GM10847 (cell line): ENCODE data around the gene MPZL1.

Experiments used
- POLR2A ChIP-seq: IDR thresholded peaks from 2 replicates; pipeline ENCODE4 v1.6.1; 2011; ENCODE audit not compliant: insufficient read length; ENCODE audit errors: extremely low read depth

MPZL1 gene

DNA sequence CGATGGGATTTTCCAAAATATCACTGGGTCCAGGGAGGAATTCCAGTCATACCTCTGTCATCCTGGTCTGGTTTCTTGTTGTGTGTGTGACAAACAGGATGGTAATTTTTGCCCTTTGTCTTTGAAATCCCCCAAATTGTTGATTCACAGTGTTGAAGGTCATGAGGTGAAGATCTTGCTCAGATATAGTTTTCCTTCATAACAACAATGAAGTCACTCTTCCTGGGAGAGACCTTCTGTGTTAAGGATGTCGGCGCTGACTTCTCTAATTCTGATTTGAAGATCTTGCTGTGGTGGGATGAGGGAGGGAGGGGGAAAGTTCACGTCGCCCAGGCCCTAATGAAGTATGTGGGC is 32.2 kb upstream of the MPZL1 start:
- no peak for TF ChIP-seq POLR2A

DNA sequence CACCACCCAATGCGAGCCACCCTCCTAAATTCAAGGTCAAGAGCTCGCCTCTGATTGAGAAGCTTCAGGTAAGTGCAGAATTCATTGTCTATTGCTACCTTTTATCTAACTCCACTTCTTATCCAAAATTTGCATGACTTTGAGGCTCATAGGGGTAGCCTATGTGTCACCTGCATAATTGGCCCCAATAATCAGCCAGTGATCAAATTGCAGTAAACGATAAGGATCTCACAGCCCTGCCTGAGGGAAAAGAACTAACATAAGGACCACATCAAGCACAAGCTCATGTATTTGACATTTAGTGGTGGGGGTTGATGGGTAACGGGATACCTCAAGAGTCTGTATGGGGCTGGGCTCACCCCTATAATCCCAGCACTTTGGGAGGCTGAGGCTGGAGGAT is 31.7 kb upstream of the MPZL1 start:
- TF ChIP-seq POLR2A: no peak

DNA sequence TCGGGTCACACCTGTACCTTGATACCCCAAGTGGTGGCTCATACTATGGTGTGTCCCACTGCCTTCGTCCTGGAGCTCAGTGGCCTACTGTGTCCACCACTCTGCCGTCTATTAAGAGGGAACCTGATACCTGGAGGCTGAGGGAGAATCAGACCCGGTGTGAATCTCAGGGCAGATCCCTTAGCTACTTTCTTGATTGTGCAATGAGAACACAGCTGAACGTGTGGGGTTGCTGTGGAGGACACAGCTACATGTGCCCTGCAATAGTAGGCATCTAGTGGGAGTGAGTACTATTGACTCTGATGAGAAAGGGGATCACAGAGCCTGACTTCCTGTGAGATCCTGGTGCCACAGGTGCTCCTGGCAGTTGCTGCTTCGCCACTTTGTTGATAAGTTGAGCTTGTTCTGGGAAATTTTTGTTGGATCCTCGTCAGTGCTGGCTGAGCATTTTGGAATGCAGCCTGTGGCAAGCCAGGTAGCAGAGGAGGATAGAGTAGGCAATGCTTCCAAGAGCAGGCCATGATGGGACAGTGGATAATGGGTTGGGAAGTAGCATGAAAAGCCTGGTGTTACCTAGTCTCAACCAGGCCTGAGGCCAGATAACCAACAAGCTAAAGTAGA is 28.2 kb upstream of the MPZL1 start:
- no peak for TF ChIP-seq POLR2A

GRCh38 chr1:167694691-167695090 is 27.1 kb upstream of the MPZL1 start:
- no peak for TF ChIP-seq POLR2A

GRCh38 chr1:167695147-167695546 is 26.6 kb upstream of the MPZL1 start:
- TF ChIP-seq POLR2A: no peak

DNA sequence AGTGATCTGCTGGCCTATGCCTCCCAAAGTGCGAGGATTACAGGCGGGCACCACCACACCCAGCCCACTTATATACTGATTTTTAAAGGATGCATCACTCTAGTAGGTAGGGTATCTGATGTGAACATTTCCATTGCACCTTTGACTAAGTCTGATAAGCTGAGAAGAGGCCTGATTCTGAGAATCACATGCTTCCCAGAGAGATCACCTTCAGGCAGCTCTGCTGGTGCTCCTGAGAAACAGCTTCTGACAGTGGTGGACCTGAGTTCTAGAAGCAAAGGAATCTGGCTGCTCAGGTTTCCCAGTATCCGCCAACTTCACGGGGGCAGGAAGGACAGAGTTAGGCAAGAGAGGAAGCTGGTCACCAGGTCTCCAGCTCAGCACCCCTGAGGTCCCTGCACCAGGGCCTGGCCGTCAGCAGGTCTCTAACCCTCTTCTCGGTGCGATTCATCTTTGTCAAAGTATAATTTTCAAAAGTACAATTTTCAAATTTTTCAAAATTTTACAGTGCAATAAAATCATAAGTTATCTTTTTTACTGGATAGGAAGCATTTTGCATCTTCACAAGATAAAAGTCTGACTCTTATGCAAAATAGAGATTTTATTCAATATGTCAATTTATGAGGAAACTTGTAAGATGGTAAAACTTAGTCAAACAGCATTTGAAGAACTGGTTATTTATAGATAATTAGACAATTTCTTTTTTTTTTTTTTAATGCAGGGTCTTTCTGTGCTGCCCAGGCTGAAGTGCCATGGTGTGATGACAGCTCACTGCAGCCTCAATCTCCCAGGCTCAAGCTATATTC is 25.8 kb upstream of the MPZL1 start:
- TF ChIP-seq POLR2A: no peak

GRCh38 chr1:167697667-167698141 is 24.1 kb upstream of the MPZL1 start:
- no peak for TF ChIP-seq POLR2A

GRCh38 chr1:167698313-167698712 is 23.5 kb upstream of the MPZL1 start:
- TF ChIP-seq POLR2A: no peak

- no peak for TF ChIP-seq POLR2A
Measured at GRCh38 chr1:167701510-167701909, 20.3 kb upstream of the MPZL1 start.

GRCh38 chr1:167703557-167703956 is 18.2 kb upstream of the MPZL1 start:
- no peak for TF ChIP-seq POLR2A

- no peak for TF ChIP-seq POLR2A
Measured at GRCh38 chr1:167704715-167705114, 17.1 kb upstream of the MPZL1 start.

DNA sequence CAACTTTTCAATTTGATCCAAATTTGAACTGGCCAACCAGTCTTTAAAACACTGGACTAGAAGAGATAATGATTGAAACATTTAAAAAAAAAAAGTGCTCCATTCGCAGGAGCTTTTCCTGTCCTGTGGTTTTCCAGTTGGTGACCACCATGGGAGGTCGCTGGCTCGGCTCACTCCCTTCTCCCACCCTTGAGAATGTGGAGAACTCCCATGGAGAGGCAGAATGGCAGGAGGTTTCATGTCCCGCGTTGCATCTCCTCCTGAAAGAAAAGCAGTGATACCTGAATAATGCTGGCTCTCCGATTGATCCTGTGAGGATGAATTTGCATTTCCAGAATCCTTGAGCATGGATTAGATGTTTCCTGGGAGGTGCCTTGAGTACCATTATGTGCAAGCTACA is 16.5 kb upstream of the MPZL1 start:
- TF ChIP-seq POLR2A: no peak

GRCh38 chr1:167706363-167706762 is 15.4 kb upstream of the MPZL1 start:
- TF ChIP-seq POLR2A: no peak

GRCh38 chr1:167706931-167707877 is 14.6 kb upstream of the MPZL1 start:
- no peak for TF ChIP-seq POLR2A

GRCh38 chr1:167707942-167708341 is 13.8 kb upstream of the MPZL1 start:
- no peak for TF ChIP-seq POLR2A
